Ovary (tissue), 3 donors: ENCODE results near the gene PRND.

Source experiments
- EP300 ChIP-seq: sonication (generic); formaldehyde crosslinking; IDR thresholded peaks from one replicate; pipeline ENCODE4 v1.6.1; 2017; ENCODE audit warnings: antibody characterized with exemption
- TF ChIP-seq, protein P1 (sequence below), 3 donors: fragments of 450-650 bp in 2 of 3; fragments of 200-600 bp in 1 of 3; IDR thresholded peaks; one replicate each; pipeline versions ENCODE4 v1.5.1 to v1.8.0; 2016 to 2022; ENCODE audit warnings: antibody characterized with exemption in 3 of 3, mild to moderate bottlenecking in 1 of 3
- donor health status: DM: no; HTN: no; CAD: no.

DNA sequence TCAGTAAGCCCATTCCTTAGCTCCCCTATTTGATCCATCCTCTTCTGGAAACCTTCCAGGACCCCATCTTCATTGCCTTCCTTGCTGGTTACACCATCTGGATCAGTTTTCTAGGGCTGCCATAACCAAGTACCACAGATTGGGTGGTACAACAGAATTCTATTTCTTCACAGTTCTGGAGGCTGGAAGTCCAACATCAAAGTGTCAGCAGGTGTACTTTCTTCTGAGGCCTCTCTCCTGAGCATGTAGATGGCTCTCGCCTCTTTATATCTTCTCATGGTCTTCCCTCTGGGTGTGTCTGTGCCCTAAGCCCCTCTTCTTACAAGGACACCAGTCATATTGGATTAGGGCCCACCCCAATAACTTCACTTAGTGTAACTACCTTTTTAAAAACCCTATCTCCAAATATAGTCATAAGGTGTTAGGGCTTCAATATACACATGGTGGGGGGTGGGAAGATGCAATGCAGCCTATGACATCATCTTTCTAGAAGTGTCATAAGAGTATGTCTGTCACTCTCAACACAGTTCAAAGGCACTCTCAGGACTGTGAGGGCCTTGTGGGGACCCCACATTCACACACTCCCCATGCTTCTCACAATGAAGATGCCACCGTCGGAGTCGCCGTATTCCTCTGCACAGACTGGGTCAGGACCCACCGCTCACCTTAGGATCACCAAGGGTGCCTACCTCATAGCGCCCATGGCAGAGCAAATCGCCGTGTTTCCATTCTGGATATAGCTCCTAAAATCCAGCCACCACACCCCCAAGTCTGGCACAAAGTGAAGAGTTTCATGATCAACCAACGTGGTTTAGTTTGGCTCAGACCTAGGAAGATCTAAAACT, 12.2 kb upstream of the PRND start:
- TF ChIP-seq, protein P1, sequence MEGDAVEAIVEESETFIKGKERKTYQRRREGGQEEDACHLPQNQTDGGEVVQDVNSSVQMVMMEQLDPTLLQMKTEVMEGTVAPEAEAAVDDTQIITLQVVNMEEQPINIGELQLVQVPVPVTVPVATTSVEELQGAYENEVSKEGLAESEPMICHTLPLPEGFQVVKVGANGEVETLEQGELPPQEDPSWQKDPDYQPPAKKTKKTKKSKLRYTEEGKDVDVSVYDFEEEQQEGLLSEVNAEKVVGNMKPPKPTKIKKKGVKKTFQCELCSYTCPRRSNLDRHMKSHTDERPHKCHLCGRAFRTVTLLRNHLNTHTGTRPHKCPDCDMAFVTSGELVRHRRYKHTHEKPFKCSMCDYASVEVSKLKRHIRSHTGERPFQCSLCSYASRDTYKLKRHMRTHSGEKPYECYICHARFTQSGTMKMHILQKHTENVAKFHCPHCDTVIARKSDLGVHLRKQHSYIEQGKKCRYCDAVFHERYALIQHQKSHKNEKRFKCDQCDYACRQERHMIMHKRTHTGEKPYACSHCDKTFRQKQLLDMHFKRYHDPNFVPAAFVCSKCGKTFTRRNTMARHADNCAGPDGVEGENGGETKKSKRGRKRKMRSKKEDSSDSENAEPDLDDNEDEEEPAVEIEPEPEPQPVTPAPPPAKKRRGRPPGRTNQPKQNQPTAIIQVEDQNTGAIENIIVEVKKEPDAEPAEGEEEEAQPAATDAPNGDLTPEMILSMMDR (IDR thresholded peaks at IDR 0.05) = no peak
- TF ChIP-seq EP300 = no peak
